ENCODE data around the gene HIP1R.
"Not testable (repeated sequence)": the region's sequence is repeated elsewhere in the genome, so short reads cannot be mapped to it uniquely, and the experiment has no call there.

HIP1R gene

GRCh38 chr12:122894193-122895121 is 59.2 kb downstream of the HIP1R start:
- Histone ChIP-seq H3K27ac (ENCODE audit: low read depth, low read length) (peak overlapping the region; percentile 85), H3K9me3 (ENCODE audit: control insufficient read depth in 5 of 5, low read length in 5 of 5) (peaks cover 0 to 4% (median 3%) of the 10 kb centered on the region in 5 donors), H3K4me3 (ENCODE audit: low read depth in 1 of 5, low read length in 5 of 5) (peak overlapping the region; percentile 74 to 96 (median 88)), H3K27me3 (ENCODE audit: control insufficient read depth in 5 of 5, insufficient read depth in 4 of 5, low read length in 5 of 5) (no peaks in the 10 kb centered on the region), H3K9ac (ENCODE audit: low read length in 5 of 5) (peak overlapping the region; percentile 94 to 99 (median 97)), H3K36me3 (ENCODE audit: control insufficient read depth in 5 of 5, insufficient read depth in 5 of 5, low read length in 5 of 5) (no peaks in the 10 kb centered on the region), H3K4me1 (ENCODE audit: control insufficient read depth in 5 of 5, insufficient read depth in 5 of 5, low read length in 5 of 5) (peaks cover 2 to 70% (median 40%) of the 10 kb centered on the region in 5 donors)

GRCh38 chr12:122895320-122895703 is 60.1 kb downstream of the HIP1R start:
- peak overlapping the region; percentile 74 to 96 (median 88) for H3K4me3 ChIP-seq (ENCODE audit: low read depth in 1 of 5, low read length in 5 of 5)
- peaks cover 2 to 62% (median 40%) of the 10 kb centered on the region in 5 donors for H3K4me1 ChIP-seq (ENCODE audit: control insufficient read depth in 5 of 5, insufficient read depth in 5 of 5, low read length in 5 of 5)
- peak overlapping the region; percentile 85 for H3K27ac ChIP-seq (ENCODE audit: low read depth, low read length)
- H3K27me3 ChIP-seq (ENCODE audit: control insufficient read depth in 5 of 5, insufficient read depth in 4 of 5, low read length in 5 of 5): no peaks in the 10 kb centered on the region
- H3K36me3 ChIP-seq (ENCODE audit: control insufficient read depth in 5 of 5, insufficient read depth in 5 of 5, low read length in 5 of 5): no peaks in the 10 kb centered on the region
- H3K9ac ChIP-seq (ENCODE audit: low read length in 5 of 5): peak overlapping the region; percentile 94 to 99 (median 97)
- H3K9me3 ChIP-seq (ENCODE audit: control insufficient read depth in 5 of 5, low read length in 5 of 5): peaks cover 0 to 4% (median 3%) of the 10 kb centered on the region in 5 donors

- Histone ChIP-seq H3K36me3 (ENCODE audit: control insufficient read depth in 5 of 5, insufficient read depth in 5 of 5, low read length in 5 of 5) (no peaks in the 10 kb centered on the region), H3K4me1 (ENCODE audit: control insufficient read depth in 5 of 5, insufficient read depth in 5 of 5, low read length in 5 of 5) (peaks cover 2 to 56% (median 36%) of the 10 kb centered on the region in 5 donors)
Measured at GRCh38 chr12:122895704-122896636, 60.7 kb downstream of the HIP1R start, which contains the start of gene VPS37B. Gene VPS37B (minus strand): TSS chr12:122896124. CDS start chr12:122896062, 62 bp downstream.

GRCh38 chr12:122896662-122897061 is 61.4 kb downstream of the HIP1R start:
- Histone ChIP-seq H3K27ac (ENCODE audit: low read depth, low read length) (peak overlapping the region; percentile 85), H3K9ac (ENCODE audit: low read length in 5 of 5) (no peak overlapping the region), H3K27me3 (ENCODE audit: control insufficient read depth in 5 of 5, insufficient read depth in 4 of 5, low read length in 5 of 5) (no peaks in the 10 kb centered on the region), H3K4me3 (ENCODE audit: low read depth in 1 of 5, low read length in 5 of 5) (peak overlapping the region in 1 of 5 donors; percentile 74), H3K9me3 (ENCODE audit: control insufficient read depth in 5 of 5, low read length in 5 of 5) (peaks cover 0 to 4% (median 3%) of the 10 kb centered on the region in 5 donors), H3K4me1 (ENCODE audit: control insufficient read depth in 5 of 5, insufficient read depth in 5 of 5, low read length in 5 of 5) (peaks cover 2 to 49% (median 29%) of the 10 kb centered on the region in 5 donors), H3K36me3 (ENCODE audit: control insufficient read depth in 5 of 5, insufficient read depth in 5 of 5, low read length in 5 of 5) (no peaks in the 10 kb centered on the region)

More at GRCh38 chr12:122895704-122896636, 60.7 kb downstream of the HIP1R start, which contains the start of gene VPS37B:
- Histone ChIP-seq H3K9ac (ENCODE audit: low read length in 5 of 5) (peak within 1 kb of the TSS; percentile 94 to 99 (median 97)), H3K27me3 (ENCODE audit: control insufficient read depth in 5 of 5, insufficient read depth in 4 of 5, low read length in 5 of 5) (no peaks in the 10 kb centered on the region), H3K27ac (ENCODE audit: low read depth, low read length) (peak within 1 kb of the TSS; percentile 85), H3K4me3 (ENCODE audit: low read depth in 1 of 5, low read length in 5 of 5) (peak within 1 kb of the TSS; percentile 74 to 96 (median 88)), H3K9me3 (ENCODE audit: control insufficient read depth in 5 of 5, low read length in 5 of 5) (peaks cover 0 to 4% (median 3%) of the 10 kb centered on the region in 5 donors)

- H3K27me3 ChIP-seq (ENCODE audit: control insufficient read depth in 5 of 5, insufficient read depth in 4 of 5, low read length in 5 of 5): no peaks in the 10 kb centered on the region
- no peak overlapping the region for H3K27ac ChIP-seq (ENCODE audit: low read depth, low read length)
- H3K36me3 ChIP-seq (ENCODE audit: control insufficient read depth in 5 of 5, insufficient read depth in 5 of 5, low read length in 5 of 5): no peaks in the 10 kb centered on the region
- H3K9ac ChIP-seq (ENCODE audit: low read length in 5 of 5): no peak overlapping the region
- peaks cover 0 to 23% (median 11%) of the 10 kb centered on the region in 5 donors for H3K4me1 ChIP-seq (ENCODE audit: control insufficient read depth in 5 of 5, insufficient read depth in 5 of 5, low read length in 5 of 5)
- no peak overlapping the region for H3K4me3 ChIP-seq (ENCODE audit: low read depth in 1 of 5, low read length in 5 of 5)
- peaks cover 0 to 4% (median 3%) of the 10 kb centered on the region in 5 donors for H3K9me3 ChIP-seq (ENCODE audit: control insufficient read depth in 5 of 5, low read length in 5 of 5)
Measured at GRCh38 chr12:122899887-122900286, 64.6 kb downstream of the HIP1R start.

GRCh38 chr12:122902854-122903692 is 67.8 kb downstream of the HIP1R start:
- Histone ChIP-seq H3K4me1 (ENCODE audit: control insufficient read depth in 5 of 5, insufficient read depth in 5 of 5, low read length in 5 of 5) (peaks cover 0 to 12% (median 3%) of the 10 kb centered on the region in 5 donors), H3K4me3 (ENCODE audit: low read depth in 1 of 5, low read length in 5 of 5) (no peak overlapping the region), H3K27me3 (ENCODE audit: control insufficient read depth in 5 of 5, insufficient read depth in 4 of 5, low read length in 5 of 5) (no peaks in the 10 kb centered on the region), H3K27ac (ENCODE audit: low read depth, low read length) (no peak overlapping the region), H3K9ac (ENCODE audit: low read length in 5 of 5) (no peak overlapping the region), H3K36me3 (ENCODE audit: control insufficient read depth in 5 of 5, insufficient read depth in 5 of 5, low read length in 5 of 5) (no peaks in the 10 kb centered on the region), H3K9me3 (ENCODE audit: control insufficient read depth in 5 of 5, low read length in 5 of 5) (no peaks in the 10 kb centered on the region)

DNA sequence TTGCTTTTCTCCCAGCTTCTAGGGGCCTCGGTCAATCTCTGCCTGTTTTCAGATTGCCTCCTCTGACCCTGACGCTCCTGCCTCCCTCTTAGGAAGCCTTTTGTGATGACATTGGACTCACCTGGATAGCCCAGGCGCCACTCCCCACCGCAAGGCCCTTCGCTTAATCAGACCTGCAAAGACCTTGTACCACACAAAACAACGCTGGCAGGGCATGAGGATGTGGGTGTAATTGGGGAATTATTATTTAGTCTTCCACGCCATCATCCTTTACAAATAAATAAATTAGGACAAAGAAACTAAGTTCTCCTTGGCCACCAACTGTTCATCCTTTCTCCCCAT is 68.4 kb downstream of the HIP1R start:
- Histone ChIP-seq H3K27me3 (ENCODE audit: control insufficient read depth in 5 of 5, insufficient read depth in 4 of 5, low read length in 5 of 5) (no peaks in the 10 kb centered on the region), H3K9me3 (ENCODE audit: control insufficient read depth in 5 of 5, low read length in 5 of 5) (no peaks in the 10 kb centered on the region), H3K36me3 (ENCODE audit: control insufficient read depth in 5 of 5, insufficient read depth in 5 of 5, low read length in 5 of 5) (no peaks in the 10 kb centered on the region), H3K4me1 (ENCODE audit: control insufficient read depth in 5 of 5, insufficient read depth in 5 of 5, low read length in 5 of 5) (peaks cover 0 to 12% (median 0%) of the 10 kb centered on the region in 5 donors), H3K4me3 (ENCODE audit: low read depth in 1 of 5, low read length in 5 of 5) (no peak overlapping the region), H3K27ac (ENCODE audit: low read depth, low read length) (no peak overlapping the region), H3K9ac (ENCODE audit: low read length in 5 of 5) (no peak overlapping the region)

DNA sequence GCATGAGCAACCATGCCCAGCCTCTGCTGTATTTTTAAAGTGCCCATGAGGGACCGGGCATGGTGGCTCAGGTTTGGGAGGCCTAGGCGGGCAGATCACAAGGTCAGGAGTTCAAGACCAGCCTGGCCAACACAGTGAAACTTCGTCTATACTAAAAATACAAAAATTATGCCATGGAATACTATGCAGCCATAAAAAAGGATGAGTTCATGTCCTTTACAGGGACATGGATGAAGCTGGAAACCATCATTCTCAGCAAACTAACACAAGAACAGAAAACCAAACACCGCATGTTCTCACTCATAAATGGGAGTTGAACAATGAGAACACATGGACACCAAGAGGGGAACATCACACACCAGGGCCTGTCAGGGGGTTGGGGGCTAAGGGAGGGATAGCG is 70.0 kb downstream of the HIP1R start:
- not testable (repeated sequence) for H3K27ac ChIP-seq (ENCODE audit: low read depth, low read length); H3K4me3 ChIP-seq (ENCODE audit: low read depth in 1 of 5, low read length in 5 of 5); H3K27me3 ChIP-seq (ENCODE audit: control insufficient read depth in 5 of 5, insufficient read depth in 4 of 5, low read length in 5 of 5); H3K36me3 ChIP-seq (ENCODE audit: control insufficient read depth in 5 of 5, insufficient read depth in 5 of 5, low read length in 5 of 5); H3K9me3 ChIP-seq (ENCODE audit: control insufficient read depth in 5 of 5, low read length in 5 of 5); H3K9ac ChIP-seq (ENCODE audit: low read length in 5 of 5)
- H3K4me1 ChIP-seq (ENCODE audit: control insufficient read depth in 5 of 5, insufficient read depth in 5 of 5, low read length in 5 of 5): peaks cover 0 to 14% (median 0%) of the 10 kb centered on the region in 5 donors

GRCh38 chr12:122908915-122909314 is 73.7 kb downstream of the HIP1R start:
- Histone ChIP-seq H3K36me3 (ENCODE audit: control insufficient read depth in 5 of 5, insufficient read depth in 5 of 5, low read length in 5 of 5) (no peaks in the 10 kb centered on the region), H3K27ac (ENCODE audit: low read depth, low read length) (no peak overlapping the region), H3K4me1 (ENCODE audit: control insufficient read depth in 5 of 5, insufficient read depth in 5 of 5, low read length in 5 of 5) (peaks cover 0 to 2% (median 0%) of the 10 kb centered on the region in 5 donors), H3K9me3 (ENCODE audit: control insufficient read depth in 5 of 5, low read length in 5 of 5) (no peaks in the 10 kb centered on the region), H3K27me3 (ENCODE audit: control insufficient read depth in 5 of 5, insufficient read depth in 4 of 5, low read length in 5 of 5) (no peaks in the 10 kb centered on the region), H3K4me3 (ENCODE audit: low read depth in 1 of 5, low read length in 5 of 5) (no peak overlapping the region), H3K9ac (ENCODE audit: low read length in 5 of 5) (no peak overlapping the region)
